Smooth muscle cell of the pulmonary artery (primary cell): ENCODE results near the gene TMEM108. TPM values are rescaled to one million over a fixed set of nuclear protein-coding genes. Genes with fewer than 3 reads are reported as not detected.

Experiments
- total RNA-seq: library from RNA; depleted of rRNA; stranded (reverse); fragments of >200 nt; gene quantifications from 2 replicates; pipeline ENCODE4 v1.2.3, GENCODE V29; 2014

The TMEM108 gene
- total RNA-seq = 0.20 TPM in 1 of 2 replicates, not detected in the other

DNA sequence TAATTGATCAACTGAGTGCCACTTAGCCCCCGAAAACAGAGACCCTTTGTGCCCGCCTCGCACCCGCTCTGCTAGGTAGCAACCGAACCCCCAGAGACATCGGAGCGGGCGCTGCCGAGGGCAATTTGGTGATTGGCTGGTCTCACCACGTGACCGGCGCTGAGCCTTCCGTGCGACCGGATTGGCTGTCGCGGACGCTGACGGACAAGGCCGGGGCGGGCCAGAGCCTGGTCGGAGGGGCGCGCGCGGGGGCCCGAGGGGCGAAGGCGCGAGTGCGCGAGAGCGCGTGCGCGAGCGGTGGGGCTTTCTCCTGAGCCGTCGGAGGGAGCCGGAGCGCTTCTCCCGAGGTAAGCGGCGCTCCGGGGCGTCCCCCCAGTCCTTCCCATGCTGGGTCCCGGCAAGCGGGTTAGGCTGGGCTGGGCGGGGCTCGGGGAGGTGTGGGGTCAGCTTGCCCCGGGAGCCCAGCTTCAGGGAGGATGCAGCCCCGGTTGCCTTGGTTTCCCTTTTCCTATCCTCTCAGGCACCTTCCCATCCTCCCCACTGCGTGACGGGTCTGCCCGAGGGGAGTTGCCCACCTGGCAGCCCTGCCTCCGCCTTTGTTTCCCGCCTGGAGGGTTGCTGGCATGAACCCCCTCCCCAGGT lies at the start of gene TMEM108:
TMEM108 (plus strand) TSS at position 303 of the 642 bp plus-strand sequence.

DNA sequence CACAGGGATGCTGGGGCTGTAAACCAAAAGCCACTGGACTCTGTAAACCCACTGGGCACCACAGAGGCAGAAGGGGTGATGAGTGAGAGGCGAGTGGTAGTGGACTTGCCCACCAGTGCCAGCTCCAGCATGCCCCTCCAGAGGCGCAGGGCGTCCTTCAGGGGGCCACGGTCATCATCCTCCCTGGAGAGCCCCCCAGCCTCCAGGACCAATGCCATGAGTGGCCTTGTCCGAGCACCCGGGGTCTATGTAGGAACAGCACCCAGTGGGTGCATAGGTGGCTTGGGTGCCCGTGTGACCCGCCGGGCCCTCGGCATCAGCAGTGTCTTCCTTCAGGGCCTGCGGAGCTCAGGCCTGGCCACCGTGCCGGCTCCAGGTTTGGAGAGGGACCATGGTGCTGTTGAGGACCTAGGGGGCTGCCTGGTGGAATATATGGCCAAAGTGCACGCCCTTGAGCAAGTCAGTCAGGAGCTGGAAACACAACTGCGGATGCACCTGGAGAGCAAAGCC lies 361.9 kb downstream of the TMEM108 start, which contains the start of gene BFSP2:
BFSP2 (plus strand) TSS at position 51 of the 510 bp plus-strand sequence; CDS start at position 79, 28 bp downstream.

